Renal cortical epithelial cell (primary cell): Measurements from ENCODE around the gene GRIN3B. TPM values are rescaled to one million over a fixed set of nuclear protein-coding genes. Genes with fewer than 3 reads are reported as not detected.

Experiments
- DNase-seq: peaks from one replicate; pipeline ENCODE4 v3.0.0-alpha.2; 2011; ENCODE audit warnings: low read depth
- total RNA-seq: library from RNA; depleted of rRNA; stranded (reverse); fragments of >200 nt; gene quantifications from 2 replicates; pipeline ENCODE4 v1.2.3, GENCODE V29; 2014

GRIN3B gene
- total RNA-seq, 1 donor from 2014 or later: 3.6 TPM

GRCh38 chr19:990746-991145 lies 9.5 kb upstream of the GRIN3B start:
- DNase-seq: no peak

GRCh38 chr19:991174-991931 lies 8.9 kb upstream of the GRIN3B start:
- DNase-seq: no peak

- no peak for DNase-seq
Observed at GRCh38 chr19:991932-992669, 8.1 kb upstream of the GRIN3B start.

- no peak for DNase-seq
Observed at GRCh38 chr19:992670-993055, 7.6 kb upstream of the GRIN3B start.

- no peak for DNase-seq
Observed at GRCh38 chr19:993361-993830, 6.8 kb upstream of the GRIN3B start.

- DNase-seq: no peak
Observed at GRCh38 chr19:993831-994393, 6.3 kb upstream of the GRIN3B start.

- DNase-seq: no peak
Observed at GRCh38 chr19:994516-994915, 5.7 kb upstream of the GRIN3B start.

- peak; percentile 78 for DNase-seq
Observed at GRCh38 chr19:995051-995827, 5.0 kb upstream of the GRIN3B start.

- DNase-seq: no peak
Observed at GRCh38 chr19:996051-996838, 4.0 kb upstream of the GRIN3B start.

- DNase-seq: no peak
Observed at GRCh38 chr19:998064-998463, 2.2 kb upstream of the GRIN3B start.

- no peak for DNase-seq
Observed at GRCh38 chr19:999379-999719, 870 bp upstream of the GRIN3B start.

GRCh38 chr19:1000591-1001537 lies 645 bp downstream of the GRIN3B start:
- no peak for DNase-seq

- no peak for DNase-seq
Observed at GRCh38 chr19:1001538-1002166, 1.4 kb downstream of the GRIN3B start.

- DNase-seq: no peak
Observed at GRCh38 chr19:1002600-1002999, 2.4 kb downstream of the GRIN3B start.

- DNase-seq: no peak
Observed at GRCh38 chr19:1003283-1003682, 3.1 kb downstream of the GRIN3B start.

GRCh38 chr19:1004204-1004802 lies 4.1 kb downstream of the GRIN3B start:
- no peak for DNase-seq

GRCh38 chr19:1004803-1005664 lies 4.8 kb downstream of the GRIN3B start:
- DNase-seq: no peak

- DNase-seq: no peak
Observed at GRCh38 chr19:1006711-1007398, 6.6 kb downstream of the GRIN3B start.
